Stimulated activated CD8-positive, alpha-beta memory T cell treated with anti-CD3 and anti-CD28 coated beads, Interleukin-12 subunit alpha, Interleukin-12 subunit beta, amount 100 ng/mL, for 1 hour (primary cell): ENCODE results near the gene RHBDL2.
"Not testable (repeated sequence)": the region's sequence is repeated elsewhere in the genome, so short reads cannot be mapped to it uniquely, and the experiment has no call there.

Experiments
- DNase-seq: peaks from one replicate; pipeline ENCODE4 v3.0.0-alpha.2; 2020; ENCODE audit warnings: low read depth

The RHBDL2 gene

GRCh38 chr1:38932571-38932970 lies 9.1 kb downstream of the RHBDL2 start:
- no peak for DNase-seq

GRCh38 chr1:38929476-38929875 lies 12.2 kb downstream of the RHBDL2 start:
- no peak for DNase-seq

- no peak for DNase-seq
Observed at GRCh38 chr1:38929054-38929453, 12.6 kb downstream of the RHBDL2 start.

GRCh38 chr1:38926091-38926490 lies 15.5 kb downstream of the RHBDL2 start:
- DNase-seq: no peak

- DNase-seq: no peak
Observed at GRCh38 chr1:38925391-38925790, 16.2 kb downstream of the RHBDL2 start.

GRCh38 chr1:38923607-38924006 lies 18.0 kb downstream of the RHBDL2 start:
- DNase-seq: no peak

- no peak for DNase-seq
Observed at GRCh38 chr1:38919130-38919529, 22.5 kb downstream of the RHBDL2 start.

GRCh38 chr1:38918568-38918967 lies 23.1 kb downstream of the RHBDL2 start:
- DNase-seq: no peak

- DNase-seq: no peak
Observed at GRCh38 chr1:38917772-38918171, 23.9 kb downstream of the RHBDL2 start.

GRCh38 chr1:38917337-38917736 lies 24.3 kb downstream of the RHBDL2 start:
- no peak for DNase-seq

GRCh38 chr1:38915352-38915948 lies 26.2 kb downstream of the RHBDL2 start:
- DNase-seq: no peak

GRCh38 chr1:38914908-38915307 lies 26.7 kb downstream of the RHBDL2 start:
- DNase-seq: not testable (repeated sequence)

- DNase-seq: no peak
Observed at GRCh38 chr1:38908821-38909220, 32.8 kb downstream of the RHBDL2 start.

- DNase-seq: no peak
Observed at GRCh38 chr1:38905985-38906384, 35.6 kb downstream of the RHBDL2 start.

- DNase-seq: no peak
Observed at GRCh38 chr1:38899560-38899959, 42.1 kb downstream of the RHBDL2 start.

GRCh38 chr1:38898653-38899230 lies 42.9 kb downstream of the RHBDL2 start:
- DNase-seq: no peak

- no peak for DNase-seq
Observed at GRCh38 chr1:38896169-38896568, 45.5 kb downstream of the RHBDL2 start.

GRCh38 chr1:38892976-38893375 lies 48.7 kb downstream of the RHBDL2 start:
- no peak for DNase-seq

- no peak for DNase-seq
Observed at GRCh38 chr1:38891753-38892152, 49.9 kb downstream of the RHBDL2 start.

- no peak for DNase-seq
Observed at GRCh38 chr1:38889589-38889988, 52.0 kb downstream of the RHBDL2 start.

GRCh38 chr1:38888423-38889333 lies 53.0 kb downstream of the RHBDL2 start:
- no peak for DNase-seq

GRCh38 chr1:38885092-38885491 lies 56.5 kb downstream of the RHBDL2 start:
- DNase-seq: no peak

- DNase-seq: no peak
Observed at GRCh38 chr1:38881487-38881886, 60.1 kb downstream of the RHBDL2 start, which contains the start of gene GJA9. GJA9 (minus strand) TSS chr1:38881587; CDS start chr1:38876098, 5,489 bp downstream.
